Measurements from ENCODE around the gene PRPF19.

PRPF19 gene

GRCh38 chr11:60905551-60906113, 753 bp downstream of the PRPF19 start:
- DNase-seq (ENCODE audit: low read depth in 2 of 2) = no peak

GRCh38 chr11:60905047-60905446, 1.3 kb downstream of the PRPF19 start:
- DNase-seq (ENCODE audit: low read depth in 2 of 2) = no peak

DNA sequence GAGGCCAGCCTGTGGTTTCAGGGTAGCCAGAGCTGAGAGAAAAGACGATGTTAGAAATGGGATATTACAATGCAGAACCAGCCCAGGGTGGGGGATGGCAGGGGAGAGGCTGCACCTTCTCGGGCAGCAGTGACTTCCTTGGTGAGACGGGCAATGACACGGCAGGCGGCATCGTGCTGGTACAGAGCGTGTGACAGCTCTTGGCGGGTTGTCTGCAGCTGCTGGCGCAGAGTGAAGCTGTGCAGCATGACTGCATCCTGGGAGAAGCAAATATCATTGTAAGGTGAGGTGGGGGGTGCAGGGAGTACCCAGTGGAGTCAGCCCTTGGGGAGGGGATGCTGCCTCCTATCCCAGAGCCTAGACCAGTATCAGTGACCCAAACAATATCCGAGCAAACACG, 3.8 kb downstream of the PRPF19 start:
- DNase-seq (ENCODE audit: low read depth in 2 of 2) = no peak

DNA sequence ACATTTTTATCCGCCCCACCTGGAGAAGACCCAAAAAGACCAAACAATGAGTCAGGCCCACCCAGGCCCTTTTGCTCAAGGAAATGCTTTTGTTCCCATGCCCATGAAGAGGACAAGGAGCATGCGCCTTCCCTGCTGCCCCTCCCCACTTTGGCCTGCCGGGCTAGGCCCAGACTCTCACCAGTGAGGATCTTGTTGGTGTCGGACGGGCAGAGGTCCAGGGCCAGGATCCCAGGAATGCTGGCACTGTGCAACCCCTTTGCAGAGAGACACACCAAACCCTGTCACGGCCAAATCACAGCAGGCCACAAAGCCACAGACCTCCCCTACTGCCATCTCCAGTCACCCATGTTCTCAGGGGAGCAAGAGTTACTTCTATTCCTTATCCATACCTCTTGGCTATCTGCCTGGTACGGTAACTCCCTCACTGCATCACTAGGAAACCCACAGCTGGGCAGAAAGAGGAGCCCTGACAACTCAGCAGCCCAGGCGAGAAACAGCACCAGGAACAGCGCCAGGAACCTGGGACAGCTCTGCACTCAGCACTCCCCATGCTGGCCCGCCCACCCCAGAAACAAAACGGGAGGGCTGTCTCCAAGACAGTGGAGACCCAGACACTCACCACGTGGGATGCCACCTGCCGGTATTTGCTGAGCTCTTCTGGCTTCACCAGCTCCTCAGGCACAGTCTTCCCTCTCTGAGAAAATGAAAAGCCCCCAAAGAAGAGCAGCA, 5.5 kb downstream of the PRPF19 start:
- no peak for DNase-seq (ENCODE audit: low read depth in 2 of 2)

- no peak for DNase-seq (ENCODE audit: low read depth in 2 of 2)
Observed at GRCh38 chr11:60899977-60900376, 6.4 kb downstream of the PRPF19 start.

GRCh38 chr11:60899046-60899936, 7.1 kb downstream of the PRPF19 start:
- no peak for DNase-seq (ENCODE audit: low read depth in 2 of 2)

DNA sequence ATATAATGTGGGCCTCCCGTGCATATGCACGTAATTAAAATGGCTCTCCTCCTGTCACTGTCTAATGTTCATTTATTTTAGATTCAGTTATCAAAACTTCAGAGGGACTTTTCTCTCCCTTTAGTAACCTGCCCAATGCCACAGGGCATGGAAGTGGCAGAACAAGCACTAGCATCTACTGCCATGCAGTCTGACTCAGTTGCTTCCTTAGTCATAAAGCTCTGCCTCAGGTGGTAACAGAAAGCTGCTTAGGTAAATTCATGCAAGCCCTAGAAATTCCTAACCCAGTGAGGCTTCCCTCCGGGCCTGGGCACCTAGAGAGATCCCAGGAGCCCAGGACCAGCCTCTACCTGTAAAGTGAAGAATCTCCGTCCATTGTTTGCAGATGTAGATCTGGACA, 8.9 kb downstream of the PRPF19 start:
- no peak for DNase-seq (ENCODE audit: low read depth in 2 of 2)

DNA sequence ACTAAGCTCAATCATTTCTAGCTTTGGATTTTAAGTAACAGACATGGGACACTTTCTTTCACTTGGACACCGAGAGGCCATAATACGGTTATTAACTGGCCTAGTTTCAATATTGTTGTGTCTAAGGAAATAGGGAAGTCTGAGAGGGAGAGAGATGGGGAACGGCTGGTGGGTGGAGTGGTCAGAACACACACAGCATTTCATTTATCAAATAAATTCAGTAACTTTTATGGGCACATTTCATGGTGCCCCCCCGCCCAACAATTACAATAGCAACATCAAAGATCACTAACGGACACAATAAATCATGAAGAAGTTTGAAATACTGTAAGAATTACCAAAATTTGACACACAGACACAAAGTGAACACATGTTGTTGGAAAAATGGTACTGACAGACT, 10.7 kb downstream of the PRPF19 start:
- DNase-seq (ENCODE audit: low read depth in 2 of 2) = no peak

DNA sequence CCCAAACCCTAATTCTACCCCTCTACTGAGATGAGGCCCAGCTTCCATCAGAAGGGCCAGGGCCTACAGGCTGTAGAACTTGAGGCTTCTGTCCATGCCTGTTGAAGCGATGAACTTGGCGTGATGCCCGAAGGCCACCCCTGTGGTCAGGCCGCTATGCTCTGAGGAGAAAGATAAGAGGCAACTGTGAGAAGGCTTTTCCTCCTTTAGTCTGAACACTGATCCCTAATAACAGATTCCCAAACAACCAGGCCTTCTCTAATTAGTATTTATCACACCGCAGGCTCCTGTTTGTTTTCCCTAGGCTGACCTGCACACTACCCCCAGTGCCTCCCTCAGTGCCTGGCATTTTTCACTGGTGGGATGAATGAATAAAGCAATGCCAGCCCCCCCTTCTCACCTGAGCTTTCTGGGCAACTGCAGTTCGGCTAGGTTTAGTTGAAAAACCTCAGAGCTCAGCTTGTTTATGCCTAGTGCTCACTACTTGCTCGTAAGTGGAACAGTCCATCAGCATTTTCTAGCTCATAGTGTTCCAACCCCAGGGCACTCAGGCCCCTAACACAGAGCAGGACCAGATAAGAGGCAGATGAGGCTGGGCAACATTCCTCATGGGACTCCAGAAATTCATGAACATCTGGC, 15.2 kb downstream of the PRPF19 start:
- DNase-seq (ENCODE audit: low read depth in 2 of 2) = no peak

DNA sequence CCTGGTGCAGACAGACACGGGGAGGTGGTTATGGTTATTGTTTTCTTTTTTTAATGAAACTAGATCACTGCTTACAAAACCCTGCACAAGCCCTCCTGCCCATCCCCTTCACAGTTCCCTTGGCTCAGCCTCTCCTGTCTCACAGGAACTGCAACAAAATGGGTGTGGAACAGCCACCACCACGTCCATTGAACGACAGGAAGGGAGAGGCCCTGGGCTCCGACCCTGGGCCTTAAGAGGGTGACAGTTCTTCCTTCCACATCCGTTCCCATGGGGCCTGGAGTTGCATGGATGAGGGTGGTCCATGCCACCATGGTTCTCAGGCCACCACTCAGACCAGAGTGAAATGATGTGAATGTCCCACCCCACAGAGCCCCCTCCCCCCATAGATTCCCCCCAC, 15.7 kb downstream of the PRPF19 start:
- DNase-seq (ENCODE audit: low read depth in 2 of 2) = no peak

GRCh38 chr11:60889869-60890311, 16.5 kb downstream of the PRPF19 start:
- no peak for DNase-seq (ENCODE audit: low read depth in 2 of 2)

GRCh38 chr11:60887556-60887955, 18.8 kb downstream of the PRPF19 start:
- no peak for DNase-seq (ENCODE audit: low read depth in 2 of 2)

GRCh38 chr11:60880643-60881282, 25.6 kb downstream of the PRPF19 start:
- DNase-seq (ENCODE audit: low read depth in 2 of 2) = no peak

DNA sequence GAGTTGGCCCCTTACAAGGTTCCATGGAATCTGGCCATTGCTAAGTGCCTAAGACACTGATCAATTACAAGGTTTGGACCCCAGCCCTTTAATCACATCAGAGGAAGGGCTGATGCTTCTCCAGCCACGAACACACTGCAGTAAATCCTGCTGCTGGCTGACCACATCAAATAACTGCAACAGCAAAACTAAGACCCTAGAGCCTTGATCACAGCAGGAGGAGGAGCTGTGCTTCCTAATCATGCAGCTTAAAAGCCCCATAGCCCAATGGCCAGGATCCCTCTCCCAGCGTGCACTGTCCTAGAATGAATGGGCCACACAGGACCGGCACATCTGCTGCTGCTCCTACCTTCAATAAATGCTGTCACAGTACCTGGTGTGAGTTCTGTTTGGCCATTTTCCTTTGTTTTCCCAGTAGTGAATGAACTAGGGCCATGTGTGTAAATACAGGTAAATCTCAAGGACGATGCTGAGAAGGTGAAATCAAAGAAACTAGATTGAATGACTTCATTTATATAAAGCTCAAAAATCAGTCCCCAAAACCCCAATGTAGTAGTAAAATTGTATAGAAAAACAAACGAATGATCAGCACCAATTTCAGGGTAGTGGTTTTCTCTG, 26.3 kb downstream of the PRPF19 start:
- DNase-seq (ENCODE audit: low read depth in 2 of 2) = no peak

GRCh38 chr11:60879104-60879503, 27.3 kb downstream of the PRPF19 start:
- DNase-seq (ENCODE audit: low read depth in 2 of 2) = no peak

DNA sequence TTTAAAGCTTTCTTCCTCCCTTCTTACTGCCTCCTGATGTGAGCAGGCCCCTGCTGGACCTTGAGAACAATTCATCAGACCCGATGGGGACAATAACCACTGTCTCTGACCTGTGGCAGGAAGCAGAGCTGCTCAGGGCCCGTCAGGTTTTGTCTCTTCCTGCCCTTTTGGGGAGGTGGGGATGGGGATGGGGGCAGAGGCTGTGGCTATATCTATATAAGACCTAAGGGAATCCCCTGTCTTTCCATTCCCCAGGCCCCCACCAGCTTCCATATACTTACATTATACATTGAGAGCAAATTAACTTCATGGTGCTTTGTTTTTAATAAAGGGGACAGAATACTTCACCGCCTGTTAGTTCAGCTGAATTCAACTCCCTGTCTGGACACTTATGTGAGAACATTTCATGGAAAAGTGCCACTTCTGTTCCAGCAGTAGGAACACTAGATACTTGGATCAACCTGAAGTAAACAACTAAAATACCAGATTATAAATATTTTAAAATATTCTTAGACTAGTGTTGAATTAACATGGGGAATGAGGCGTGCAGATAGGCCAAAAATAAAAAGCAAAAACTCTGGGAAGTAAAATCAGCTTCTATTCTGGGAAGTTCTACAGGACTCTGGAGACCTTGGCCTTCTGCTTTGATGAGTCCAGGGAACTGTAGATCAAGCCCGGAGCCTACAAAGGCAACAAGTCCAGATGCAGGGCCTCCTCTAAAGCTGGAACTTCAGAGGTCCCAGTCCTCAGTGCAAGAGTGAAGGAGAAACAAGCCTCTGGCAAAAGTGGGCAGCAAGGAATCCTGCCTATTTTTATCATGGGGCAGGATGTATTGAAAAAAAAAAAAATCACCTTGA, 27.9 kb downstream of the PRPF19 start:
- DNase-seq (ENCODE audit: low read depth in 2 of 2) = no peak

- DNase-seq (ENCODE audit: low read depth in 2 of 2) = no peak
Observed at GRCh38 chr11:60876168-60876485, 30.3 kb downstream of the PRPF19 start.

DNA sequence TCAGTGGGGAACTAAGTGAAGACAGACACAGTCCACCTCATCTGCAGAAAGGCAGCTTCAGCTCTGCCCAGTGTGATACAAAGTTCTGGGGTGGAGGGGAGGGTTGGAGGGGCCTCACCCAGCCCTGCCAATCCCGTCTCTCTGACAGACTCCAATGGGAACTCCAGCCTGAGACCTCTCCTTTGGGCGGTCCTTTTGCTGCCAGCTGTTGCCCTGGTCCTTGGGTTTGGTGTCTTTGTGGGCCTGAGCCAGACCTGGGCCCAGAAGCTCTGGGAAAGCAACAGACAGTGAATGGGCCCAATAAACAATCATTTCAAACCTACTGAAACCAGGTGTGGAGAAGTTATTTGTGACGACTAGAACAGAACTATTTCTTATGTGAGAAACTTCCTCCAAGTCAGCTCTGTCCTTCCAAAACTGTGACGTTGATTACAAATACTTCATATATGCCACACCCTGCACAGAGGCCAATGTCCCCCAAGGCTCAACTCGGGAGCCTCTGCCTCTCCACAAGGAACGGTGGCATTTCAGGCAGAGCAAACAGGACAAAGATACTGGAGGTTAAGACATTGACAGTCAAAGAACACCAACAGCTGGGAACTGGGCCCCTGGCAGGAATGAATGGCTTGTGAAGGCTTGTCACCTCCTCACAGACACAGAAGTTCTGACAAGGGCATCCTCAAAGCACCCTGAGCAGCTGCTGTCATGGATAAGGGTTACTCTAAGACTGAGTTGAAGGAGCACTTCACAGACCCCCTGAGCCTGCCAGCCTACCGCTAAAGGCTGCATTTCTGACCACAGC, 30.8 kb downstream of the PRPF19 start:
- no peak for DNase-seq (ENCODE audit: low read depth in 2 of 2)

All from stimulated activated CD4-positive, alpha-beta T cell treated with anti-CD3 and anti-CD28 coated beads, Interleukin-12 subunit alpha, Interleukin-12 subunit beta, amount 100 ng/mL, for 24 hours (primary cell).